Esophagus muscularis mucosa (tissue), 4 donors: ENCODE measurements around the gene DAPK1.

ENCODE experiments used
- CTCF ChIP-seq, 3 experiments: fragments of 200-600 bp in 2 of 3; fragments of 450-650 bp in 1 of 3; sonication (generic) in 2 of 3; IDR thresholded peaks; one replicate each; pipeline ENCODE4 v1.5.1; 2017 to 2019; ENCODE audit warnings: antibody characterized with exemption in 3 of 3, mild to moderate bottlenecking in 2 of 3, moderate library complexity in 1 of 3
- EP300 ChIP-seq: sonication (generic); formaldehyde crosslinking; IDR thresholded peaks from one replicate; pipeline ENCODE4 v1.6.1; 2017; ENCODE audit warnings: antibody characterized with exemption
- POLR2A ChIP-seq: fragments of 450-650 bp; IDR thresholded peaks from one replicate; pipeline ENCODE4 v1.6.1; 2017; ENCODE audit warnings: antibody characterized with exemption, moderate library complexity, mild to moderate bottlenecking, low read depth
- POLR2AphosphoS5 ChIP-seq, 2 donors: sonication (generic); formaldehyde crosslinking; IDR thresholded peaks; one replicate each; pipeline ENCODE4 v1.6.1; 2017; ENCODE audit warnings: antibody characterized with exemption in 2 of 2

DNA sequence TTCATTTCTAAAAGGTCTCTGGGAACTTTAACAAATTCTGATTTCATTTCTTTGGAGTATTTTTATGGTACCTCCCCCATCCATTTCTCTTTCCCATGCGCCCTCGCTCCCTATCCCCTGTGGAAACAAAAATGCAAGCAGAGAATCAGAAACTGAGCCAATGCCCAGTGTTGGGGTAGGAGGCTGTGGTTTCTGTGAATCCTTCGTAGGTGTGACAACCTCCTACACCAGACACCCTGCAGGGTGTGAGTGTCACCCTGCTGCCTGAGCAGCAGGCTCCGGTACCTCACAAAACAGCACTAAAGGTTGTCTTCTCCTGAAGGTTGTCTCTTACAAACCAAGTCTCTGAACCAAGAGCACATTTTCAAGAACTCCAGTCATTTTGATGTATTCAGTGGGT lies 124.4 kb downstream of the DAPK1 start:
- TF ChIP-seq POLR2A: no peak
- TF ChIP-seq CTCF (IDR thresholded peaks at IDR 0.05): no peak
- TF ChIP-seq POLR2AphosphoS5 (IDR thresholded peaks at IDR 0.05): no peak
- TF ChIP-seq EP300: no peak
